Loucy (cell line): Measurements from ENCODE around the gene ATAD3C.
"Not testable (repeated sequence)": the region's sequence is repeated elsewhere in the genome, so short reads cannot be mapped to it uniquely, and the experiment has no call there.

Source experiments
- H2AFZ ChIP-seq: fragments of 200-600 bp; sonication (generic); 2 replicates; pipeline ENCODE4 v1.6.0; 2016; ENCODE audit warnings: antibody characterized with exemption, mild to moderate bottlenecking, low read length, moderate library complexity
- H3F3A ChIP-seq: fragments of 200-600 bp; 2 replicates; pipeline ENCODE4 v1.6.0; 2016; ENCODE audit warnings: antibody characterized with exemption, low read depth, mild to moderate bottlenecking
- H3K27me3 ChIP-seq: fragments of 200-600 bp; sonication (generic); 2 replicates; pipeline ENCODE4 v1.6.1; 2014; ENCODE audit warnings: low read length, mild to moderate bottlenecking; ENCODE audit not compliant: insufficient read depth, poor library complexity, severe bottlenecking
- H3K36me3 ChIP-seq: fragments of 200-600 bp; sonication (generic); 2 replicates; pipeline ENCODE4 v1.6.1; 2016; ENCODE audit warnings: low read length; ENCODE audit not compliant: insufficient read depth
- H3K4me1 ChIP-seq: fragments of 200-600 bp; sonication (generic); 2 replicates; pipeline ENCODE4 v1.5.1; 2014; ENCODE audit warnings: low read length, mild to moderate bottlenecking; ENCODE audit not compliant: insufficient read depth, poor library complexity, severe bottlenecking
- H3K4me2 ChIP-seq: fragments of 200-600 bp; sonication (generic); 2 replicates; pipeline ENCODE4 v1.6.0; 2014; ENCODE audit warnings: antibody characterized with exemption, low read length, low read depth, mild to moderate bottlenecking; ENCODE audit not compliant: poor library complexity, severe bottlenecking
- H3K4me3 ChIP-seq: fragments of 200-600 bp; sonication (generic); 2 replicates; pipeline ENCODE4 v1.5.1; 2014; ENCODE audit warnings: low read length, mild to moderate bottlenecking, mixed read lengths; ENCODE audit not compliant: poor library complexity, severe bottlenecking
- H3K79me2 ChIP-seq: fragments of 200-600 bp; sonication (generic); 2 replicates; pipeline ENCODE4 v1.6.1; 2014; ENCODE audit warnings: low read length; ENCODE audit not compliant: insufficient read depth
- H3K9ac ChIP-seq: fragments of 200-600 bp; sonication (generic); 2 replicates; pipeline ENCODE4 v1.6.0; 2014; ENCODE audit warnings: mild to moderate bottlenecking, low read depth, low read length, moderate library complexity; ENCODE audit not compliant: poor library complexity, severe bottlenecking
- H3K9me2 ChIP-seq: fragments of 200-600 bp; sonication (generic); replicated peaks from 2 replicates; pipeline ENCODE4 v1.6.1; 2016; ENCODE audit warnings: low read depth, low read length, mixed read lengths
- H3K9me3 ChIP-seq: fragments of 200-600 bp; sonication (generic); 2 replicates; pipeline ENCODE4 v1.6.1; 2014; ENCODE audit warnings: mild to moderate bottlenecking, antibody characterized with exemption, low read length, low read depth; ENCODE audit not compliant: insufficient read depth
- H4K20me1 ChIP-seq: fragments of 200-600 bp; sonication (generic); 2 replicates; pipeline ENCODE4 v1.6.0; 2014; ENCODE audit warnings: antibody characterized with exemption, low read length, mild to moderate bottlenecking; ENCODE audit not compliant: insufficient read depth, poor library complexity, severe bottlenecking
- EZH2phosphoT487 ChIP-seq: fragments of 200-600 bp; IDR thresholded peaks from 2 replicates; pipeline ENCODE4 v1.6.1; 2018; ENCODE audit warnings: antibody characterized with exemption, mild to moderate bottlenecking, moderate library complexity, borderline replicate concordance
- TF ChIP-seq, protein P1 (sequence below): fragments of 200-600 bp; sonication (generic); conservative IDR thresholded peaks from 2 replicates; pipeline ENCODE4 v1.5.1; 2014; ENCODE audit warnings: mild to moderate bottlenecking, antibody characterized with exemption, low read length

ATAD3C gene

DNA sequence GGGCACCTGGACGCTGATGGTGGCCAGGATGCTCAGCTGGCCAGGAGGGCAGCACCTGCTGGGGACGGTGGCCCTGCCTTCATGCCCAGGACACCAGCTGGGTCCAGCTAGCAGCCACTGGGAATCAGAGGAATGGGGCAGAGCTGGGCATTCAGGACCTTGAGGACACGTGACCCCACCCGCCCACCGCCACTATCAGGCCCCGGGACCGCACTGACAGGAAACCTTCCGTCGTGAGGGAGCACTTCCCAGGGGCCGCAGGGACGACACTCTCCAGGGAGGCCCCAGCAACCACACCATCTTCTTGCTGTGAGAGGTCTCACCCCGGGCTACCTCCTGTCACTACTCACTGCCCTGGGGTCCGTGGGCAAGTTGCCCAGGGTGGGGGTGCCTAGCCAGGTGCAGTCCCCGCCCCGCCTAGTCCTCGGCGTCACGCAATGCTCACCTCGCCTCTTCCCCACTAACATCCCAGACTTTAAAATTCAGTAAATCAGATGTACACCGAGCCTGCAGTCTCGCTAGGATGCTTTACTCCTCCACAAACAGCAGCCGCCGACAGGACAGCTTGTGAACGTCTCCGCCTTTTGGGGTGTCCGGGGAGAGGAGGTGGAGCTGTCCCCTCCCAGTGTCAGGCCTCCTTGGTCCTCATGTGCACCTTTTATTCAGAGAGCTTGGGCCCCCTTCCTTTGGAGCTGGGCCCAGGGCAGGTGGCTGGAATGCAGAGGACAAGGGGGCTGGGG is 9.1 kb upstream of the ATAD3C start:
- no peak overlapping the region for H3K4me2 ChIP-seq
- no peaks in the 10 kb centered on the region for H3K79me2 ChIP-seq
- H4K20me1 ChIP-seq: no peaks in the 10 kb centered on the region
- H3K36me3 ChIP-seq: no peaks in the 10 kb centered on the region
- peaks cover 25% of the 10 kb centered on the region for H3K4me1 ChIP-seq
- no peaks in the 10 kb centered on the region for H3K9me3 ChIP-seq
- H3K9me2 ChIP-seq: no peaks in the 10 kb centered on the region
- no peak overlapping the region for H3K9ac ChIP-seq
- no peak overlapping the region for H3K4me3 ChIP-seq
- TF ChIP-seq, protein P1, sequence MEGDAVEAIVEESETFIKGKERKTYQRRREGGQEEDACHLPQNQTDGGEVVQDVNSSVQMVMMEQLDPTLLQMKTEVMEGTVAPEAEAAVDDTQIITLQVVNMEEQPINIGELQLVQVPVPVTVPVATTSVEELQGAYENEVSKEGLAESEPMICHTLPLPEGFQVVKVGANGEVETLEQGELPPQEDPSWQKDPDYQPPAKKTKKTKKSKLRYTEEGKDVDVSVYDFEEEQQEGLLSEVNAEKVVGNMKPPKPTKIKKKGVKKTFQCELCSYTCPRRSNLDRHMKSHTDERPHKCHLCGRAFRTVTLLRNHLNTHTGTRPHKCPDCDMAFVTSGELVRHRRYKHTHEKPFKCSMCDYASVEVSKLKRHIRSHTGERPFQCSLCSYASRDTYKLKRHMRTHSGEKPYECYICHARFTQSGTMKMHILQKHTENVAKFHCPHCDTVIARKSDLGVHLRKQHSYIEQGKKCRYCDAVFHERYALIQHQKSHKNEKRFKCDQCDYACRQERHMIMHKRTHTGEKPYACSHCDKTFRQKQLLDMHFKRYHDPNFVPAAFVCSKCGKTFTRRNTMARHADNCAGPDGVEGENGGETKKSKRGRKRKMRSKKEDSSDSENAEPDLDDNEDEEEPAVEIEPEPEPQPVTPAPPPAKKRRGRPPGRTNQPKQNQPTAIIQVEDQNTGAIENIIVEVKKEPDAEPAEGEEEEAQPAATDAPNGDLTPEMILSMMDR: no peak
- no peak for TF ChIP-seq EZH2phosphoT487
- no peak overlapping the region for H2AFZ ChIP-seq
- H3K27me3 ChIP-seq: no peaks in the 10 kb centered on the region
- H3F3A ChIP-seq: no peaks in the 10 kb centered on the region

DNA sequence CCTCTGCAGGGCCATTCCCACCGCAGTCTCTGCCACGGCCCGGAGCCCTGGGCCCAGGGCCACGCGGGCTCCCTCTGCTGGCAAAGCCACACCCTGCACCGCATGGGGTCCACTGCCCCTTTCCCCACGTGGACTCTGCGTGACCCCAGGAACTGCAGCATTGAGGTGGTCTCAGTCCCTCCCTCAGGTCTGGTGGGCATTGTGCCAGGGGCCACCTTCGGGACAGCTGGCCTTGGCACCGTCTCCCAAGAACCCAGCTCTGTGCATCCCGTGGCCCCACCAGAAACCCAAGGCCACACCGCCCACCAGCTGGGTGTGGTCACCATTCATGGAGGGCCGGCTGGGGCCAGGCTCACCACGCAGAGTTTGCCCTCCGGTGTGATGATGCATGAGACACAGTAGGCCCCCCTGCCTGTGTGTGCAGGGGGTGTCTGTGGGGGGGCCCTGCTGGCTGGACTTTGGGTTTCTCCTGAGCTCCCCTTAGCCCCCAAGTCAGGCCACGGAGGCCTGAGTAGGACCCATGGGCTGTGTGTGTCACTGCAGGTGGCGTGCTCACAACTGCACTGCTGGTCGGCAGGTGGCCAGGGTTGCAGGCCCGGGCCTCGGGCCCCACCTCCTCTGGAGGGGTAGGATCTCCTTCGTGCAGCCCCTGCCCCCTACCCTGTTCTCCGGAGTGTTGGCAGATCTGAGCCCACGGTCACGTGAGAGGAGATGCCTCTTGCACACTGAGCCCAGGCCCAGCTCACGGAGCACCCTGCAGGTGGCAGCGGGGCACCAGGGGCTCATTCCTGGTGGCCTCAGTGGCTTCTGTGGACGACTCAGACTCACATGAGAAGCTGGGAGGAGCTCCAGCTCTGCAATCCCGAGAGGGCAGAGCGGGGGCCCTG is 8.2 kb upstream of the ATAD3C start:
- Histone ChIP-seq H3K4me2 (no peak overlapping the region), H3K79me2 (no peaks in the 10 kb centered on the region), H3K4me1 (peaks cover 25% of the 10 kb centered on the region), H3K27me3 (no peaks in the 10 kb centered on the region), H3K36me3 (no peaks in the 10 kb centered on the region), H3K9ac (no peak overlapping the region), H3K9me3 (no peaks in the 10 kb centered on the region), H3K9me2 (no peaks in the 10 kb centered on the region), H2AFZ (no peak overlapping the region), H3K4me3 (no peak overlapping the region), H3F3A (no peaks in the 10 kb centered on the region), H4K20me1 (no peaks in the 10 kb centered on the region)
- TF ChIP-seq, protein P1: peak; percentile 83
- TF ChIP-seq EZH2phosphoT487: no peak

DNA sequence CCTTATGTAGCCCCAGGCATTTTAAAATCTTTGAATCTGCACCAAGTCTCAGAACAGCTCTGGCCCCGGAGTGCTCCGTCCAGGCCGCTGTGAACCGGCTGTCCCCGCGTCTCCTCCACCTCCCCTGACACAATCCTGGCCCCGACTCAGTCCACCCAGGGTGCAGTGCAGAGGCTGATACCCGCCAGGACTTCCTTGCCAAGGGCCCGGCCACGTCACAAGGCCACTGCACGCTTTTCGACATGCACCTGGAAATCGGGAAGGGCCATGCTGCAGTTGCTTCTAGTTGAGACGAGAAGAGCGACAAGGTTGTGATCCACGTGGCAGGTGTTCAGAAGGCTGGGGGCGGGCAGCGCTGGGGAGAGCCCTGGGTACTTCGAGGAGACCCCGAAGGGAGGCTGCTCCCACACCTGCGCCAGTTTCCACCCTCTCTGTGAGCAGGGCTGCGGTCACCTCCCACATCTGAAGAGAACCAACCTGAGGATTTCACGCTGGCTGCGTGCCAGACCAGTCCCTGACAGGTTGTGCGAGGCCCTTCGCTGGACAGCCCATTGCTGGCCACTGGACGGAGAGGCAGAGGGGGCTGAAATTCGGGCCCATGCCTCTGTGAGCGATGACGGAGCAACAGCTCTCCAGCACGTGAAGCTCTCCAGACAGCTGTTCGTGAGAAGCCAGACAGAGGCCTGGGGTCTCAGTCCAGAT is 7.3 kb upstream of the ATAD3C start:
- no peak overlapping the region for H3K9ac ChIP-seq
- TF ChIP-seq, protein P1: no peak
- TF ChIP-seq EZH2phosphoT487: no peak
- H3F3A ChIP-seq: no peaks in the 10 kb centered on the region
- H3K4me3 ChIP-seq: no peak overlapping the region
- no peak overlapping the region for H3K4me2 ChIP-seq
- no peaks in the 10 kb centered on the region for H3K9me2 ChIP-seq
- no peaks in the 10 kb centered on the region for H3K27me3 ChIP-seq
- no peaks in the 10 kb centered on the region for H3K9me3 ChIP-seq
- peaks cover 21% of the 10 kb centered on the region for H3K4me1 ChIP-seq
- no peaks in the 10 kb centered on the region for H3K36me3 ChIP-seq
- no peak overlapping the region for H2AFZ ChIP-seq
- H3K79me2 ChIP-seq: no peaks in the 10 kb centered on the region
- H4K20me1 ChIP-seq: no peaks in the 10 kb centered on the region

DNA sequence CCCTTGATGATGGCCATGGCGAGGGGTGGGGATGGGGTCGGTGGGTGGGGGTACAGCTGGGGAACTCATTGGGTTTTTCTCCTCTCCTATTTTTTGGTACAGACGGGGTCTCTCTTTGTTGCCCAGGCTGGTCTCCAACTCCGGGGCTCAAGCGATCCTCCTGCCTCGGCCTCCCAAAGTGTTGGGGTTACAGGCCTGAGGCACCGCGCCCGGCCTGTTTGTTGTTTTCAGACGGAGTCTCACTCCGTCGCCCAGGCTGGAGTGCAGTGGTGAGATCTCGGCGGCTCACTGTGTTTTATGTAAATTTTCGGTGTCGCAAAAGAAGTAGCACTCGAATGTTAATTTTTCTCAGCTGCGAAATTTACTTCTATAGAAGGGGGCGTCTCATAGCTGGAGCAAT is 2.9 kb upstream of the ATAD3C start:
- H3F3A ChIP-seq, H3K4me1 ChIP-seq, H3K27me3 ChIP-seq, H3K79me2 ChIP-seq, H3K9me3 ChIP-seq, H2AFZ ChIP-seq, H3K9ac ChIP-seq, H3K36me3 ChIP-seq, H3K4me3 ChIP-seq, H4K20me1 ChIP-seq, H3K9me2 ChIP-seq, H3K4me2 ChIP-seq: not testable (repeated sequence)

DNA sequence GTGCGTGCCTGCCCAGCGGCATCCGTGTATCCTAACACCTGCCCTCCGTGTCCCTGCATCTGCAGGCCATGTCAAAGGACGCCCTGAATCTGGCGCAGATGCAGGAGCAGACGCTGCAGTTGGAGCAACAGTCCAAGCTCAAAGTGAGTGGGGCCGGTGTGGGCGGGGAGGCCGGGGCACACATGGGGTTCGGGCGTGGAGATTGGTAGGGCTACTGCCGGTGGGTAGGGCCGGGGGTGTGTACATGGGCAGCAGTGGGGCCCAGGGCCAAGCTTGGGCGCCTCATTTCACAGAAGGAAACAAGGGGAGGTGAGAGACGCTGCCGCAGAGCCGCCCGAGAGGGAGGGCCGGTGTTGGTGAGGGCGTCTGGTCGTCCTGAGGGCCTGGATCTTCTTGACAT is 1.1 kb downstream of the ATAD3C start:
- not testable (repeated sequence) for H3K9me3 ChIP-seq, H3K79me2 ChIP-seq, H3K4me3 ChIP-seq, H3K36me3 ChIP-seq, H3K9ac ChIP-seq, H3K27me3 ChIP-seq, H4K20me1 ChIP-seq, H2AFZ ChIP-seq, H3K9me2 ChIP-seq, H3K4me2 ChIP-seq, H3F3A ChIP-seq, H3K4me1 ChIP-seq
